Naive thymus-derived CD4-positive, alpha-beta T cell (primary cell): ENCODE results near the gene TBC1D16. TPM values are rescaled to one million over a fixed set of nuclear protein-coding genes. Genes with fewer than 3 reads are reported as not detected.

Source experiments
- ATAC-seq: fragments of 150-1000 bp; cut with Tn5 transposase; 2 replicates; pipeline ENCODE4 v1.10.0; 2021; ENCODE audit warnings: mild to moderate bottlenecking, moderate library complexity
- CTCF ChIA-PET: fragments of 350-600 bp; sonication (Branson Sonifier 250); formaldehyde crosslinking; loops from one replicate; lab custom pipeline; 2021; ENCODE audit warnings: antibody characterized with exemption; lab: Charles Lee
- POLR2A ChIA-PET: fragments of 350-600 bp; sonication (Branson Sonifier 250); formaldehyde crosslinking; loops from one replicate; lab custom pipeline; 2021; ENCODE audit warnings: antibody characterized with exemption, inconsistent platforms; lab: Charles Lee
- DNase-seq, 9 donors: peaks; one replicate each; pipeline versions ENCODE4 v3.0.0 to v3.0.0-alpha.2; 2020 to 2022; ENCODE audit warnings: mixed read lengths in 1 of 9
- H3K27ac ChIP-seq: one replicate; pipeline ENCODE4 v1.7.0; 2013; ENCODE audit warnings: mild to moderate bottlenecking, low read depth, low read length, moderate library complexity
- H3K27me3 ChIP-seq, 2 donors: one replicate each; pipeline ENCODE4 v1.7.0; 2013; ENCODE audit warnings: low read length in 2 of 2, mild to moderate bottlenecking in 2 of 2, moderate library complexity in 2 of 2; ENCODE audit not compliant: control insufficient read depth in 2 of 2, insufficient read depth in 2 of 2
- H3K36me3 ChIP-seq, 3 experiments: 1 replicate in 2 of 3; 2 replicates in 1 of 3; pipeline ENCODE4 v1.7.0; 2013; ENCODE audit warnings: low read length in 3 of 3, mild to moderate bottlenecking in 3 of 3, moderate library complexity in 1 of 3; ENCODE audit not compliant: insufficient read depth in 3 of 3, control insufficient read depth in 2 of 3
- H3K4me1 ChIP-seq, 2 donors: one replicate each; pipeline ENCODE4 v1.7.0; 2013; ENCODE audit warnings: low read length in 2 of 2, mild to moderate bottlenecking in 2 of 2, moderate library complexity in 1 of 2; ENCODE audit not compliant: control insufficient read depth in 2 of 2, insufficient read depth in 2 of 2
- H3K4me3 ChIP-seq: 2 replicates; pipeline ENCODE4 v1.7.0; 2013; ENCODE audit warnings: mild to moderate bottlenecking, low read length
- H3K9me3 ChIP-seq, 3 experiments: 1 replicate in 2 of 3; 2 replicates in 1 of 3; pipeline ENCODE4 v1.7.0; 2013; ENCODE audit warnings: low read length in 3 of 3; ENCODE audit not compliant: control insufficient read depth in 2 of 3
- H3K27ac Mint-ChIP-seq, 9 donors: one replicate each; pipeline ENCODE4 v1.8.0; 2020 to 2022; ENCODE audit warnings: mixed read lengths in 9 of 9, mild to moderate bottlenecking in 8 of 9, moderate library complexity in 5 of 9, inconsistent platforms in 2 of 9
- H3K27me3 Mint-ChIP-seq, 5 donors: one replicate each; pipeline ENCODE4 v1.8.0; 2021 to 2022; ENCODE audit warnings: mixed read lengths in 5 of 5, mild to moderate bottlenecking in 1 of 5
- H3K36me3 Mint-ChIP-seq, 5 donors: one replicate each; pipeline ENCODE4 v1.8.0; 2020 to 2022; ENCODE audit warnings: mixed read lengths in 5 of 5, mild to moderate bottlenecking in 3 of 5, inconsistent platforms in 1 of 5
- H3K4me1 Mint-ChIP-seq, 7 donors: one replicate each; pipeline ENCODE4 v1.8.0; 2020 to 2022; ENCODE audit warnings: mixed read lengths in 7 of 7, mild to moderate bottlenecking in 3 of 7, inconsistent platforms in 1 of 7
- H3K4me3 Mint-ChIP-seq, 10 donors: one replicate each; pipeline ENCODE4 v1.8.0; 2020 to 2022; ENCODE audit warnings: mild to moderate bottlenecking in 10 of 10, mixed read lengths in 10 of 10, moderate library complexity in 6 of 10, inconsistent platforms in 2 of 10
- H3K9me3 Mint-ChIP-seq, 11 donors: one replicate each; pipeline ENCODE4 v1.8.0; 2020 to 2022; ENCODE audit warnings: mixed read lengths in 11 of 11, mild to moderate bottlenecking in 4 of 11, inconsistent platforms in 1 of 11, moderate library complexity in 1 of 11
- intact Hi-C, 2 donors: fragments of 100-400 bp; cut with micrococcal nuclease; formaldehyde crosslinking; loops; one replicate each; pipeline ENCODE4 v1.15.1; 2023
- polyA plus RNA-seq, 2 donors: library from polyadenylated mRNA; unstranded; fragments of 300-500 nt; fragmentation: Illumina TruSeq; gene quantifications; one replicate each; pipeline ENCODE4 v1.2.3, GENCODE V29; 2021
- total RNA-seq, 6 experiments: library from RNA in 5 of 6; stranded (reverse) in 5 of 6; gene quantifications; 1 replicate in 5 of 6; 2 replicates in 1 of 6; pipeline ENCODE4 v1.2.3 and lab custom pipeline; 2021 to 2026

TBC1D16 gene
- total and polyA plus RNA-seq, 7 experiments from 2014 or later = 0.44 to 2.5 (median 1.2) TPM

- Histone ChIP-seq H3K27ac (no peak overlapping the region), H3K4me3 (no peak overlapping the region), H3K4me1 (no peaks in the 10 kb centered on the region), H3K36me3 (no peaks in the 10 kb centered on the region), H3K9me3 (no peaks in the 10 kb centered on the region), H3K27me3 (no peaks in the 10 kb centered on the region)
- DNase-seq (peak in 1 of 9 donors; percentile 2), ATAC-seq (no peak)
- H3K27me3 Mint-ChIP-seq = no peaks in the 10 kb centered on the region
- H3K36me3 Mint-ChIP-seq = no peaks in the 10 kb centered on the region
- CTCF ChIA-PET = no interaction called here
- no peaks in the 10 kb centered on the region for H3K4me1 Mint-ChIP-seq
- no peaks in the 10 kb centered on the region for H3K9me3 Mint-ChIP-seq
- intact Hi-C loops = no loop called here
- no peak overlapping the region for H3K4me3 Mint-ChIP-seq
- no peak overlapping the region for H3K27ac Mint-ChIP-seq
- POLR2A ChIA-PET = no interaction called here
Measured at GRCh38 chr17:79948945-79949655, 86.6 kb downstream of the TBC1D16 start.

GRCh38 chr17:79948406-79948944 lies 87.2 kb downstream of the TBC1D16 start:
- ChIA-PET CTCF (no interaction called here), POLR2A (no interaction called here)
- no peaks in the 10 kb centered on the region for H3K9me3 ChIP-seq
- H3K27me3 Mint-ChIP-seq = no peaks in the 10 kb centered on the region
- no peaks in the 10 kb centered on the region for H3K4me1 Mint-ChIP-seq
- DNase-seq = no peak
- no peaks in the 10 kb centered on the region for H3K36me3 ChIP-seq
- no peak overlapping the region for H3K27ac Mint-ChIP-seq
- no peak for ATAC-seq
- no peak overlapping the region for H3K4me3 ChIP-seq
- H3K36me3 Mint-ChIP-seq = no peaks in the 10 kb centered on the region
- intact Hi-C loops = no loop called here
- H3K9me3 Mint-ChIP-seq = no peaks in the 10 kb centered on the region
- H3K4me1 ChIP-seq = no peaks in the 10 kb centered on the region
- no peaks in the 10 kb centered on the region for H3K27me3 ChIP-seq
- H3K27ac ChIP-seq = no peak overlapping the region
- H3K4me3 Mint-ChIP-seq = no peak overlapping the region

- peaks cover 5 to 8% (median 7%) of the 10 kb centered on the region in 7 donors for H3K4me1 Mint-ChIP-seq
- no peaks in the 10 kb centered on the region for H3K36me3 Mint-ChIP-seq
- Histone ChIP-seq H3K36me3 (no peaks in the 10 kb centered on the region), H3K4me3 (no peak overlapping the region), H3K27me3 (no peaks in the 10 kb centered on the region), H3K4me1 (peaks cover 0 to 7% of the 10 kb centered on the region in 2 donors), H3K9me3 (no peaks in the 10 kb centered on the region), H3K27ac (no peak overlapping the region)
- DNase-seq (peak in 1 of 9 donors; percentile 3), ATAC-seq (no peak)
- H3K27me3 Mint-ChIP-seq = no peaks in the 10 kb centered on the region
- ChIA-PET POLR2A (no interaction called here), CTCF (no interaction called here)
- peak overlapping the region in 1 of 9 donors; percentile 65 for H3K27ac Mint-ChIP-seq
- no peaks in the 10 kb centered on the region for H3K9me3 Mint-ChIP-seq
- intact Hi-C loops = no loop called here
- no peak overlapping the region for H3K4me3 Mint-ChIP-seq
Measured at GRCh38 chr17:79947351-79948031, 88.2 kb downstream of the TBC1D16 start.

- DNase-seq (no peak), ATAC-seq (no peak)
- H3K4me3 ChIP-seq = no peak overlapping the region
- ChIA-PET POLR2A (no interaction called here), CTCF (no interaction called here)
- H3K9me3 ChIP-seq = no peaks in the 10 kb centered on the region
- Mint-ChIP-seq H3K4me3 (no peak overlapping the region), H3K4me1 (peaks cover 5 to 10% (median 8%) of the 10 kb centered on the region in 7 donors), H3K27me3 (no peaks in the 10 kb centered on the region), H3K27ac (no peak overlapping the region), H3K9me3 (no peaks in the 10 kb centered on the region), H3K36me3 (no peaks in the 10 kb centered on the region)
- intact Hi-C loops = no loop called here
- no peaks in the 10 kb centered on the region for H3K36me3 ChIP-seq
- peaks cover 0 to 10% of the 10 kb centered on the region in 2 donors for H3K4me1 ChIP-seq
- H3K27me3 ChIP-seq = no peaks in the 10 kb centered on the region
- H3K27ac ChIP-seq = no peak overlapping the region
Measured at GRCh38 chr17:79946352-79947231, 89.1 kb downstream of the TBC1D16 start.

- CTCF ChIA-PET = no interaction called here
- ATAC-seq = no peak
Measured at GRCh38 chr17:79945591-79946255, 89.9 kb downstream of the TBC1D16 start.

GRCh38 chr17:79944821-79945391 lies 90.8 kb downstream of the TBC1D16 start:
- Mint-ChIP-seq H3K27me3 (peaks cover 0 to 4% (median 0%) of the 10 kb centered on the region in 5 donors), H3K4me3 (no peak overlapping the region), H3K36me3 (peaks cover 0 to 5% (median 0%) of the 10 kb centered on the region in 5 donors), H3K4me1 (peaks cover 5 to 10% (median 8%) of the 10 kb centered on the region in 7 donors), H3K9me3 (no peaks in the 10 kb centered on the region), H3K27ac (no peak overlapping the region)
- CTCF ChIA-PET = no interaction called here
- Histone ChIP-seq H3K9me3 (no peaks in the 10 kb centered on the region), H3K4me3 (no peak overlapping the region), H3K27ac (no peak overlapping the region), H3K4me1 (peaks cover 0 to 10% of the 10 kb centered on the region in 2 donors), H3K36me3 (no peaks in the 10 kb centered on the region), H3K27me3 (no peaks in the 10 kb centered on the region)
- intact Hi-C loops = no loop called here
- ATAC-seq (no peak), DNase-seq (no peak)
- POLR2A ChIA-PET = no interaction called here

More at GRCh38 chr17:79945591-79946255, 89.9 kb downstream of the TBC1D16 start:
- Mint-ChIP-seq H3K27me3 (no peaks in the 10 kb centered on the region), H3K4me3 (no peak overlapping the region), H3K4me1 (peaks cover 5 to 10% (median 8%) of the 10 kb centered on the region in 7 donors), H3K27ac (no peak overlapping the region), H3K9me3 (no peaks in the 10 kb centered on the region), H3K36me3 (no peaks in the 10 kb centered on the region)
- Histone ChIP-seq H3K27ac (no peak overlapping the region), H3K27me3 (no peaks in the 10 kb centered on the region), H3K9me3 (no peaks in the 10 kb centered on the region), H3K4me1 (peaks cover 0 to 10% of the 10 kb centered on the region in 2 donors), H3K4me3 (no peak overlapping the region), H3K36me3 (no peaks in the 10 kb centered on the region)
- intact Hi-C loops = no loop called here
- POLR2A ChIA-PET = no interaction called here
- DNase-seq = no peak
